ENCODE data around the gene DNAJC28.

DNA sequence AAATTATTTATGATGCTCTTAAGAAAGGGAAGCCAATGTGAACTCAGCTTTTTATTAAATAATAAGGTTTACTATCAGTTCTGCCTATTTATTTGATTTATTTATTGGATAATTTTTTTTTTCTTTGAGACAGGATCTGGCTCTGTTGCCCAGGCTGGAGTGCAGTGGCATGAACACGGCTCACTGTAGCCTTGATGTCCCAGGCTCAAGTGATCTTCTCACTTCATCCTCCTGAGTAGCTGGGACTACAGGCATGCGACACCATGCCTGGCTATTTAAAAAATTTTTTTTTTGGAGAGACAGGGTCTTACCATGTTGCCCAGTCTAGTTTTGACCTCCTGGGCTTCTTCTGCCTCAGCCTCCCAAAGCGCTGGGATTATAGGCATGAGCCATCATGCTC lies 21.0 kb upstream of the DNAJC28 start:
- TF ChIP-seq, protein P1, sequence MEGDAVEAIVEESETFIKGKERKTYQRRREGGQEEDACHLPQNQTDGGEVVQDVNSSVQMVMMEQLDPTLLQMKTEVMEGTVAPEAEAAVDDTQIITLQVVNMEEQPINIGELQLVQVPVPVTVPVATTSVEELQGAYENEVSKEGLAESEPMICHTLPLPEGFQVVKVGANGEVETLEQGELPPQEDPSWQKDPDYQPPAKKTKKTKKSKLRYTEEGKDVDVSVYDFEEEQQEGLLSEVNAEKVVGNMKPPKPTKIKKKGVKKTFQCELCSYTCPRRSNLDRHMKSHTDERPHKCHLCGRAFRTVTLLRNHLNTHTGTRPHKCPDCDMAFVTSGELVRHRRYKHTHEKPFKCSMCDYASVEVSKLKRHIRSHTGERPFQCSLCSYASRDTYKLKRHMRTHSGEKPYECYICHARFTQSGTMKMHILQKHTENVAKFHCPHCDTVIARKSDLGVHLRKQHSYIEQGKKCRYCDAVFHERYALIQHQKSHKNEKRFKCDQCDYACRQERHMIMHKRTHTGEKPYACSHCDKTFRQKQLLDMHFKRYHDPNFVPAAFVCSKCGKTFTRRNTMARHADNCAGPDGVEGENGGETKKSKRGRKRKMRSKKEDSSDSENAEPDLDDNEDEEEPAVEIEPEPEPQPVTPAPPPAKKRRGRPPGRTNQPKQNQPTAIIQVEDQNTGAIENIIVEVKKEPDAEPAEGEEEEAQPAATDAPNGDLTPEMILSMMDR (IDR thresholded peaks at IDR 0.05): no peak
- no peak for TF ChIP-seq POLR2A (IDR thresholded peaks at IDR 0.05)

Measured in adrenal gland (tissue), 5 donors.